Heart left ventricle (tissue), 16 donors: ENCODE measurements around the gene PSMB5. TPM values are rescaled to one million over a fixed set of nuclear protein-coding genes. Genes with fewer than 3 reads are reported as not detected.

ENCODE experiments used
- ATAC-seq, 4 donors: fragments of 200-7000 bp; cut with Tn5 transposase; one replicate each; pipeline ENCODE4 v1.9.1; 2020 to 2022; ENCODE audit warnings: moderate library complexity in 4 of 4, mild to moderate bottlenecking in 3 of 4, moderate number of reproducible peaks in 1 of 4
- DNase-seq, 5 donors: peaks; one replicate each; pipeline ENCODE4 v3.0.0-alpha.2; 2020
- H3K27ac ChIP-seq, 12 donors: fragments of 200-600 bp; sonication (generic) in 4 of 12; one replicate each; pipeline versions ENCODE4 v1.5.0 to v1.8.0; 2016 to 2022; ENCODE audit warnings: mild to moderate bottlenecking in 2 of 12
- H3K27me3 ChIP-seq, 9 donors: fragments of 200-600 bp; sonication (generic) in 2 of 9; one replicate each; pipeline versions ENCODE4 v1.5.1 to v1.8.0; 2016 to 2022; ENCODE audit warnings: mild to moderate bottlenecking in 3 of 9
- H3K36me3 ChIP-seq, 9 donors: fragments of 200-600 bp; sonication (generic) in 2 of 9; one replicate each; pipeline versions ENCODE4 v1.5.0 to v1.8.0; 2018 to 2022; ENCODE audit warnings: mild to moderate bottlenecking in 2 of 9
- H3K4me1 ChIP-seq, 12 donors: fragments of 200-600 bp; sonication (generic) in 4 of 12; one replicate each; pipeline versions ENCODE4 v1.5.0 to v1.8.0; 2016 to 2022; ENCODE audit warnings: mild to moderate bottlenecking in 3 of 12
- H3K4me3 ChIP-seq, 12 donors: fragments of 200-600 bp; sonication (generic) in 4 of 12; one replicate each; pipeline versions ENCODE4 v1.5.0 to v1.8.0; 2017 to 2022; ENCODE audit warnings: mild to moderate bottlenecking in 9 of 12, moderate library complexity in 4 of 12
- H3K9me3 ChIP-seq, 12 donors: fragments of 200-600 bp; sonication (generic) in 4 of 12; one replicate each; pipeline versions ENCODE4 v1.5.0 to v1.8.0; 2016 to 2022; ENCODE audit warnings: mild to moderate bottlenecking in 1 of 12
- POLR2A ChIP-seq, 2 donors: fragments of 450-650 bp; IDR thresholded peaks; one replicate each; pipeline ENCODE4 v1.6.1; 2017; ENCODE audit warnings: antibody characterized with exemption in 2 of 2, mild to moderate bottlenecking in 2 of 2, moderate library complexity in 2 of 2
- WGBS, 4 donors: extraction: QIAGEN DNeasy Blood & Tissue Kit in 2 of 4; methylation state at CpG; one replicate each; pipeline versions ENCODE4 v1.1.5 to v1.1.7; 2013 to 2018; 5-methylcytosine and 5-hydroxymethylcytosine counted together
- intact Hi-C, 10 donors: fragments of 100-400 bp; cut with DNase I; formaldehyde crosslinking; loops; one replicate each; pipeline versions ENCODE4 v1.11.1 to v1.14.2; 2022
- polyA plus RNA-seq, 2 donors: library from polyadenylated mRNA; stranded (reverse); fragments of 200-250 nt; gene quantifications; one replicate each; pipeline ENCODE4 v1.2.3, GENCODE V29; 2013
- total RNA-seq, 9 donors: library from RNA; depleted of rRNA in 2 of 9; stranded (reverse); fragments of >200 nt in 2 of 9; fragmentation: NEBNext Ultra II Directional in 3 of 9; extraction: Animal tissue kit (Norgen Biotek cat#: 25700) in 3 of 9; gene quantifications; one replicate each; pipeline versions ENCODE4 v1.1.0 to v1.2.4, GENCODE V29; 2016 to 2023
- TF ChIP-seq, protein P1 (sequence below), 12 donors: fragments of 200-600 bp; sonication (generic) in 4 of 12; IDR thresholded peaks; one replicate each; pipeline versions ENCODE4 v1.5.0 to v1.8.0; 2018 to 2022; ENCODE audit warnings: antibody characterized with exemption in 12 of 12, mild to moderate bottlenecking in 5 of 12
- donor health status: ischemic (EF 13 %, LVEDD 7.1; RV severe dilation, severe dysfunction).
- donor health status: healthy with polysubstance abuse.
- donor health status: DM: no; HTN: yes; CAD: no.
- donor health status: DM: no; HTN: no; CAD: no.
- donor health status: ischemic (EF 25% LVEDD 6.9; RV normal size, moderate dysfunction).
- donor health status: ischemic (EF 25% LVEDD 5.7; RV mildly dilated, moderate dysfunction).
- donor health status: healthy.
- donor health status: DM: yes; HTN: yes; CAD: no.
- donor health status: ischemic (EF 35%, LVEDD 5.7; RV mildly dilated, moderate dysfunction).
- donor health status: nonischemic (EF 11% LVEDD 7.7; RV severe dilation, severe dysfunction).
- donor health status: DM: yes; HTN: yes; CAD: no.
- donor health status: PGD.
- donor health status: ischemic (EF 29% LVEDD 5.4; RV normal size, mild dysfunction).
- donor health status: nonischemic (EF 23%, LVEDD 6.1; RV moderate dilation, normal function).

Gene PSMB5
- total and polyA plus RNA-seq, 11 donors = 75.7 to 233 (median 122) TPM

DNA sequence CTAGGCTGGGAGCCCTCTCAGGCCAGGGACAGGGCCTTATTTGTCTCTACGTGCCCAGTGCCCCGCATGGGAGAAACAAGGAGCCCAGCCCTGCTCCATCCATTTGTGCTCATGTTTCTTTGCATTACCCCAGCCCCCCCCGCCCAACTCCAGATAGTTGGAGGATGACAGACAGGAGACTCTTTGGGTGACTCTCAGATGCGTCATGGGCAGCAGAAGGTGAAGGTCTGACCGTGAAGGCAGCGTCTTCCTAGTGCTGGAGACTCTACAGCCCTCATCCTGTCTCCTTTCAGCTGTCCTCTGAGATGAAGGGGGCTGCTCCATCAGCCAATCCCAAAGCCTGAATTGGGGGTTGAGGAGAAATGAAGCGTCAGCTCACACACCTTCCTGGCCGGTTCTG lies 7.0 kb upstream of the PSMB5 start:
- WGBS, 4 donors = 88 to 94% (median 90%) methylated on average over 8 of the region's 8 CpGs
- TF ChIP-seq, protein P1, sequence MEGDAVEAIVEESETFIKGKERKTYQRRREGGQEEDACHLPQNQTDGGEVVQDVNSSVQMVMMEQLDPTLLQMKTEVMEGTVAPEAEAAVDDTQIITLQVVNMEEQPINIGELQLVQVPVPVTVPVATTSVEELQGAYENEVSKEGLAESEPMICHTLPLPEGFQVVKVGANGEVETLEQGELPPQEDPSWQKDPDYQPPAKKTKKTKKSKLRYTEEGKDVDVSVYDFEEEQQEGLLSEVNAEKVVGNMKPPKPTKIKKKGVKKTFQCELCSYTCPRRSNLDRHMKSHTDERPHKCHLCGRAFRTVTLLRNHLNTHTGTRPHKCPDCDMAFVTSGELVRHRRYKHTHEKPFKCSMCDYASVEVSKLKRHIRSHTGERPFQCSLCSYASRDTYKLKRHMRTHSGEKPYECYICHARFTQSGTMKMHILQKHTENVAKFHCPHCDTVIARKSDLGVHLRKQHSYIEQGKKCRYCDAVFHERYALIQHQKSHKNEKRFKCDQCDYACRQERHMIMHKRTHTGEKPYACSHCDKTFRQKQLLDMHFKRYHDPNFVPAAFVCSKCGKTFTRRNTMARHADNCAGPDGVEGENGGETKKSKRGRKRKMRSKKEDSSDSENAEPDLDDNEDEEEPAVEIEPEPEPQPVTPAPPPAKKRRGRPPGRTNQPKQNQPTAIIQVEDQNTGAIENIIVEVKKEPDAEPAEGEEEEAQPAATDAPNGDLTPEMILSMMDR (IDR thresholded peaks at IDR 0.05) = no peak
- TF ChIP-seq POLR2A (IDR thresholded peaks at IDR 0.05) = no peak
- no peaks in the 10 kb centered on the region for H3K9me3 ChIP-seq
- H3K4me1 ChIP-seq = peaks cover 0 to 28% (median 11%) of the 10 kb centered on the region in 12 donors
- DNase-seq = no peak
- intact Hi-C loops = no loop called here
- no peaks in the 10 kb centered on the region for H3K36me3 ChIP-seq
- H3K4me3 ChIP-seq = no peak overlapping the region
- H3K27me3 ChIP-seq = no peaks in the 10 kb centered on the region
- no peak for ATAC-seq
- H3K27ac ChIP-seq = no peak overlapping the region

DNA sequence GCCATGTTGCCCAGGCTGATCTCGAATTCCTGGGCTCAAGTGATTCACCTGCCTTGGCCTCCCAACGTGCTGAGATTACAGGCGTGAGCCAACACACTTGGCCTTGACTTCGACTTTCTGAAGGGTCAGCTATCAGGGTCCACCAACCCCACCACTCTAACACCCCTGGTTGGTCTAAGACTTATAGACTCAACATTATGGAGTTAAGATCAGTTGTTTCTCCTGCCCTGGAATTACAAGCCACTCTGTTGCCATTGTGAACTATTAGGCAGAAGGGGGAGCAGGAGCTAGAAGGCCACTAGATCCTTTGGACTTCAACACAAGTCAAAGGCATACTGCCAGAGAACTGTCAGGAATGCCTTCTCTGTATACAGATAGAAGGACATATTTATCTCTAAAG lies 5.4 kb upstream of the PSMB5 start:
- no peak overlapping the region for H3K4me3 ChIP-seq
- H3K9me3 ChIP-seq = no peaks in the 10 kb centered on the region
- no peaks in the 10 kb centered on the region for H3K36me3 ChIP-seq
- TF ChIP-seq, protein P1 (IDR thresholded peaks at IDR 0.05) = no peak
- TF ChIP-seq POLR2A (IDR thresholded peaks at IDR 0.05) = no peak
- H3K27me3 ChIP-seq = no peaks in the 10 kb centered on the region
- peaks cover 3 to 21% (median 7%) of the 10 kb centered on the region in 12 donors for H3K4me1 ChIP-seq
- 87 to 93% (median 91%) methylated on average over 4 of the region's 4 CpGs for WGBS, 4 donors
- intact Hi-C loops = no loop called here
- no peak for ATAC-seq
- H3K27ac ChIP-seq = no peak overlapping the region
- no peak for DNase-seq

DNA sequence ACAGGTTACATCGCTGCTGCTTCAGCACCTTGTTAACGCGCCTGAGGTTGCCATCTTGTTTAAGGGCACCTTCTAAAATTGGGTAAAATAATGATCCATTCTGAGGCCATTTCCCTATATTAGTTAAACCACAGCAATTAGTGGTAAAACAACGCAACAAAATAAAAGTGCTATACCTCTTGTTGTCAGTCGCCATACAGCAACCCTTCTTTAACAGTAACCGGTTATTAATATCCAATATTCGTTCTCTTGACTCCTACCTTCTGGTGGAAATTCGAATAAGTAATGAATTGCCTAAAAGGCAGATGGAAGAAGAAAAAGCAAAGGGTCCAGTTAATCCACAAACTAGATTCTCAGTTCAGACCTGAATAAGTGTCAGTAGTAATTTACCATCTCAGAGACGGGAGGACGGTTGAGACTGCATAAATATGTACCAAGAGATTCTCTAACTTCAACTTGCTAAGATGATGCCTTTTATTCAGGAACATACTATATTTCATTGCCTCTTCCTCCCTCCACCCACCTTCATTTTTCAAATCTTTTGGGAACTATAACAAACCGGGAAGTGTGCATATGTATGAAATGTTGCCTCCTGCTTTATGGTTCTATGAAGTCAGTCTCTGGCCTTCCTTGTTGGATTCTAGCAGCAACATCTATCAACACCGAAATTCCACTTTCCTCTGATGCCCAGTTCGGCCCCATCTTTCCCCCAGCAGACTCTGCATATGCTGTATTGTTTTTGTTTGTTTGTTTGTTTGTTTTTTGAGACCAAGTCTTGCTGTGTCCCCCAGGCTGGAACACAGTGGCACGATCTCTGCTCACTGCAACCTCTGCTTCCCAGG lies 824 bp upstream of the PSMB5 start:
- Histone ChIP-seq H3K4me3 (peak overlapping the region in 11 of 12 donors; percentile 65 to 98 (median 91)), H3K4me1 (peaks cover 0 to 23% (median 15%) of the 10 kb centered on the region in 12 donors), H3K9me3 (no peaks in the 10 kb centered on the region), H3K27me3 (no peaks in the 10 kb centered on the region), H3K36me3 (peaks cover 4 to 32% (median 29%) of the 10 kb centered on the region in 9 donors), H3K27ac (peak overlapping the region; percentile 81 to 98 (median 96))
- ATAC-seq = no peak
- TF ChIP-seq POLR2A (IDR thresholded peaks at IDR 0.05) = no peak
- TF ChIP-seq, protein P1 (IDR thresholded peaks at IDR 0.05) = peak in 1 of 12 donors; percentile 15
- WGBS, 4 donors = 62 to 69% (median 68%) methylated on average over 14 of the region's 14 CpGs
- DNase-seq = no peak
- intact Hi-C loops = loop anchor here in 5 of 10 donors (1.0 to 2.0 kb wide), 3 partner anchors 23 to 29 kb away; partner anchors contain the start of gene C14orf93 (in 1 of the 5)

DNA sequence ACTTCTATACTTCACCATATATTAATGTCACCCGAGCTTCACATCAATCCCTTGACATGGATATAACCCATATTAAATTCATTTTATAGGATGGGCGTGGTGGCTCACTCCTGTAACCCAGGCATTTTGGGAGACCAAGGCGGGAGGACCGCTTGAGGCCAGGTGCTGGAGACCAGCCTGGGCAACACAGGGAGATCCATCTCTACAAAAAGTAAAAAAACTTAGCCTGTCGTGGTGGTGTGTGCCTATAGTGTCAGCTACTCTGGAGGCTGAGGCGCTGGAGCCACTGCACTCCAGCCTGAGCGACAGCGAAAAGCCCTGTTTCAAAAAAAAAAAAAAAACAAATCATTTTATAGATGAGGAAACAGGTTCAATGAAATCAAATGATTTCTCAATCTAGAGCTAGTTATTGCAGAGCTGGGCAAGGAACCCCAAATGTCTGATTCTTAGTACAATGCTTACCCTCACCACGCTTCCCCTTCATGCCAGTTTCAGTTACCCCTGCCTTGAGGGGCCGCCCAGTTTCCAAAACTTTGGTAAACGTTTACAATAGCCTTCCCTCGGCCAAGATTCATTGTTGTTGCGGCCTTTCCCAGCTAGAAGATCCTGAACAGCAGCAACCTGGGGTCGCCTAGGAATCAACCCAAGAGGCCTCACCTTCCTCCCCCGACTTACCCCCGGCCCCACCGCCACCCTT lies 751 bp downstream of the PSMB5 start:
- Histone ChIP-seq H3K27me3 (no peaks in the 10 kb centered on the region), H3K27ac (peak overlapping the region; percentile 81 to 98 (median 96)), H3K4me1 (peaks cover 0 to 26% (median 15%) of the 10 kb centered on the region in 12 donors), H3K4me3 (peak overlapping the region; percentile 65 to 98 (median 90)), H3K36me3 (peaks cover 6 to 44% (median 41%) of the 10 kb centered on the region in 9 donors), H3K9me3 (no peaks in the 10 kb centered on the region)
- DNase-seq (no peak), ATAC-seq (peak in 1 of 4 donors; percentile 2)
- WGBS, 4 donors = 39 to 44% (median 41%) methylated on average over 17 of the region's 17 CpGs
- intact Hi-C loops = loop anchor here in 5 of 10 donors (2.0 kb wide), 2 partner anchors 23 to 27 kb away; partner anchors contain the start of gene C14orf93 (in 1 of the 5)
- TF ChIP-seq, protein P1 (IDR thresholded peaks at IDR 0.05) = no peak
